Activated T-cell treated with anti-CD3 and anti-CD28 coated beads, Interleukin-2, amount 50 U/mL, for 4 hours (primary cell): ENCODE data around the gene MCF2L. TPM values are rescaled to one million over a fixed set of nuclear protein-coding genes. Genes with fewer than 3 reads are reported as not detected.
"Not testable (repeated sequence)": the region's sequence is repeated elsewhere in the genome, so short reads cannot be mapped to it uniquely, and the experiment has no call there.

Source experiments
- ATAC-seq, 2 donors: fragments of 200-7000 bp; cut with Tn5 transposase; one replicate each; pipeline ENCODE4 v1.10.0; 2021
- DNase-seq: peaks from one replicate; pipeline ENCODE4 v3.0.0-alpha.2; 2020
- H3K27me3 Mint-ChIP-seq: one replicate; pipeline ENCODE4 v1.8.0; 2021; ENCODE audit warnings: low read depth, mixed read lengths
- H3K36me3 Mint-ChIP-seq: one replicate; pipeline ENCODE4 v1.8.0; 2022; ENCODE audit warnings: mixed read lengths; ENCODE audit not compliant: insufficient read depth
- H3K4me1 Mint-ChIP-seq: one replicate; pipeline ENCODE4 v1.8.0; 2021; ENCODE audit warnings: low read depth, mixed read lengths
- H3K4me3 Mint-ChIP-seq: one replicate; pipeline ENCODE4 v1.8.0; 2021; ENCODE audit warnings: mild to moderate bottlenecking, moderate library complexity, mixed read lengths
- H3K9me3 Mint-ChIP-seq: one replicate; pipeline ENCODE4 v1.8.0; 2021; ENCODE audit warnings: mixed read lengths
- total RNA-seq, 3 donors: library from RNA; stranded (reverse); gene quantifications; one replicate each; pipeline ENCODE4 v1.2.1, GENCODE V29; 2021

The MCF2L gene
- total RNA-seq, 3 donors from 2014 or later = 8.6 to 9.3 (median 8.9) TPM

GRCh38 chr13:113091891-113092775, 123.1 kb downstream of the MCF2L start:
- no peaks in the 10 kb centered on the region for H3K4me1 Mint-ChIP-seq
- DNase-seq (no peak), ATAC-seq (no peak)
- no peaks in the 10 kb centered on the region for H3K27me3 Mint-ChIP-seq
- H3K4me3 Mint-ChIP-seq = no peak overlapping the region
- no peaks in the 10 kb centered on the region for H3K9me3 Mint-ChIP-seq
- H3K36me3 Mint-ChIP-seq = peaks cover 5% of the 10 kb centered on the region

- no peak for ATAC-seq
- DNase-seq = no peak
- Mint-ChIP-seq H3K9me3 (no peaks in the 10 kb centered on the region), H3K4me1 (no peaks in the 10 kb centered on the region), H3K4me3 (no peak overlapping the region), H3K27me3 (no peaks in the 10 kb centered on the region), H3K36me3 (peaks cover 5% of the 10 kb centered on the region)
These were observed 124.0 kb downstream of the MCF2L start for GRCh38 chr13:113092776-113093579.

GRCh38 chr13:113093580-113094409, 124.8 kb downstream of the MCF2L start:
- Mint-ChIP-seq H3K4me3 (no peak overlapping the region), H3K4me1 (no peaks in the 10 kb centered on the region), H3K9me3 (no peaks in the 10 kb centered on the region), H3K27me3 (no peaks in the 10 kb centered on the region), H3K36me3 (peaks cover 3% of the 10 kb centered on the region)
- ATAC-seq = no peak
- no peak for DNase-seq

- H3K4me1 Mint-ChIP-seq = no peaks in the 10 kb centered on the region
- H3K9me3 Mint-ChIP-seq = no peaks in the 10 kb centered on the region
- DNase-seq (no peak), ATAC-seq (no peak)
- peaks cover 3% of the 10 kb centered on the region for H3K36me3 Mint-ChIP-seq
- H3K4me3 Mint-ChIP-seq = no peak overlapping the region
- no peaks in the 10 kb centered on the region for H3K27me3 Mint-ChIP-seq
These were observed 125.4 kb downstream of the MCF2L start for GRCh38 chr13:113094410-113094800.

GRCh38 chr13:113095146-113096051, 126.4 kb downstream of the MCF2L start:
- no peaks in the 10 kb centered on the region for H3K4me1 Mint-ChIP-seq
- peaks cover 3% of the 10 kb centered on the region for H3K36me3 Mint-ChIP-seq
- H3K9me3 Mint-ChIP-seq = no peaks in the 10 kb centered on the region
- ATAC-seq (no peak), DNase-seq (no peak)
- no peak overlapping the region for H3K4me3 Mint-ChIP-seq
- H3K27me3 Mint-ChIP-seq = no peaks in the 10 kb centered on the region

GRCh38 chr13:113096052-113096744, 127.2 kb downstream of the MCF2L start:
- DNase-seq (no peak), ATAC-seq (no peak)
- Mint-ChIP-seq H3K4me1 (no peaks in the 10 kb centered on the region), H3K36me3 (no peaks in the 10 kb centered on the region), H3K27me3 (no peaks in the 10 kb centered on the region), H3K9me3 (no peaks in the 10 kb centered on the region), H3K4me3 (no peak overlapping the region)

DNA sequence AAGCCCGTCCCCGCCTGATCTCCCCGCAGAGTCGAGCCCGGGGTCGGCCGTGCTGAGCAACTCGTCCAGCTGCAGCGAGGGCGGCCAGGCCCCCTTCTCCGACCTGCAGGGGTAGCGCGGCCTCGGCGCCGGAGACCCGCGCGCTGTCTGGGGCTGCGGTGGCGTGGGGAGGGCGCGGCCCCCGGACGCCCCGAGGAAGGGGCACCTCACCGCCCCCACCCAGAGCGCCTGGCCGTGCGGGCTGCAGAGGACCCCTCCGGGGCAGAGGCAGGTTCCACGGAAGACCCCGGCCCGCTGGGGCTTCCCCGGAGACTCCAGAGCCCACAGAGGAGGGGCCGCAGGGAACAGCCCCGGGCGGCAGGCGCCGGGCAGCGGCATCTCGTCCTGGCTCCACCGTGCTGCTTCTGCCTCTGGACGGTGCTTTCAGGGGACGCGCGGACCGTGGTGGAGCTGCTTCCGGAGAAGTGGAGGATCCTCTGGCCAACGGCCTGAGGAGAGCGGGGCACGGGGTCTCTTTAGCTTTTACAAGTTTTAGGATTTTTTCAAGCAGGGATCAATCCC, 127.8 kb downstream of the MCF2L start:
- DNase-seq = no peak
- Mint-ChIP-seq H3K9me3 (no peaks in the 10 kb centered on the region), H3K4me3 (no peak overlapping the region), H3K27me3 (no peaks in the 10 kb centered on the region), H3K4me1 (no peaks in the 10 kb centered on the region), H3K36me3 (no peaks in the 10 kb centered on the region)
- ATAC-seq = no peak

- no peak for ATAC-seq
- no peaks in the 10 kb centered on the region for H3K4me1 Mint-ChIP-seq
- no peak overlapping the region for H3K4me3 Mint-ChIP-seq
- no peaks in the 10 kb centered on the region for H3K36me3 Mint-ChIP-seq
- DNase-seq = no peak
- no peaks in the 10 kb centered on the region for H3K27me3 Mint-ChIP-seq
- no peaks in the 10 kb centered on the region for H3K9me3 Mint-ChIP-seq
These were observed 128.6 kb downstream of the MCF2L start for GRCh38 chr13:113097651-113098050.

- no peaks in the 10 kb centered on the region for H3K9me3 Mint-ChIP-seq
- H3K4me3 Mint-ChIP-seq = no peak overlapping the region
- no peak for ATAC-seq
- DNase-seq = no peak
- no peaks in the 10 kb centered on the region for H3K27me3 Mint-ChIP-seq
- no peaks in the 10 kb centered on the region for H3K36me3 Mint-ChIP-seq
- no peaks in the 10 kb centered on the region for H3K4me1 Mint-ChIP-seq
These were observed 129.2 kb downstream of the MCF2L start for GRCh38 chr13:113098162-113098732.

DNA sequence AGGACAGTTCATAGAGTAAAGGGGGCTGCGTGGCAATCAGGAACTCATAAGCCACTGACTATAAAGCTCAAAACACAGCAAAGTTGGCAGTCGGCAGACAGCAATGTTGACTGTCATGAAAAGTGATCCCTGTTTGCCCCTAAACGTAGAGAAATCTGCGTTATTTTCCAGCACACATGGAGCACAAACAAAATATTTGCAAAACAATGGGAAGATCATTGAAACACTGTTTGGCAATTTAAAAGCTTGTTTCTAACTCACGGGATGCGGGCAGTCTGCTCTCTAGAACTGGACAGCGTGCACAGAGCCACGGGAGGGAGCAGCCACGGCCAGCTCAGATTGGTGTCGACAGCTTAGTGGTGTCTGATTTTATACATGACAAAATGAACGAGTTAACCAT, 130.1 kb downstream of the MCF2L start:
- H3K4me1 Mint-ChIP-seq = no peaks in the 10 kb centered on the region
- no peak overlapping the region for H3K4me3 Mint-ChIP-seq
- no peaks in the 10 kb centered on the region for H3K9me3 Mint-ChIP-seq
- H3K27me3 Mint-ChIP-seq = no peaks in the 10 kb centered on the region
- no peaks in the 10 kb centered on the region for H3K36me3 Mint-ChIP-seq
- no peak for DNase-seq
- ATAC-seq = no peak

- H3K9me3 Mint-ChIP-seq, DNase-seq, H3K4me3 Mint-ChIP-seq, H3K4me1 Mint-ChIP-seq, H3K27me3 Mint-ChIP-seq, ATAC-seq, H3K36me3 Mint-ChIP-seq: not testable (repeated sequence)
These were observed 133.3 kb downstream of the MCF2L start for GRCh38 chr13:113102302-113102701.

DNA sequence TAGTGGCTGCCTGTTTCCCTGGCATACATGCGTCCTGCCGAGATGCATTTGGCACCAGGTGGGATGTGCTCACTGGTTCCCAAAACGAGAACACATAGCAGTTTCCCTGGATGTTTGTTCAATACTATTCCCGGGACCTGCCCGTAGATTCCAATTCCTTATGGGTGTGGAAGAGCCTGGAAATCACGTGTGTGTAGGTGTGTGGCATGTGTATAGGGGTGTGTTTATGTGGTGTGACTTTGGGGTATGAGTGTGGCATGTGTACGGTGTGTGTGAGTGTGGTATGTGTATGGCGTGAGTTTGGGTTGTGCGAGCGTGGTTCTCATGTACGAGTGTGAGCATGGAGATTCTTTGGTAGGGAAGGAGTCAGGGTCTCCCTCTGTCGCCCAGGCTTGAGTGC, 133.7 kb downstream of the MCF2L start:
- Mint-ChIP-seq H3K9me3 (no peaks in the 10 kb centered on the region), H3K4me1 (no peaks in the 10 kb centered on the region), H3K36me3 (no peaks in the 10 kb centered on the region), H3K4me3 (no peak overlapping the region), H3K27me3 (no peaks in the 10 kb centered on the region)
- ATAC-seq (no peak), DNase-seq (no peak)
